ENCODE results near the gene USP22. TPM values are rescaled to one million over a fixed set of nuclear protein-coding genes. Genes with fewer than 3 reads are reported as not detected.

USP22 gene
- total and polyA plus RNA-seq, 8 donors, result 22.7 to 102 (median 75.5) TPM

GRCh38 chr17:21041741-21042457 lies 912 bp downstream of the USP22 start:
- intact Hi-C loops (cut with DNase I), result no loop called here
- Histone ChIP-seq H3K27ac (peak overlapping the region; percentile 92 to 100 (median 99)), H3K4me3 (peak overlapping the region; percentile 89 to 100 (median 94)), H3K4me1 (peaks cover 2 to 32% (median 16%) of the 10 kb centered on the region in 3 donors), H3K9me3 (no peaks in the 10 kb centered on the region), H3K27me3 (no peaks in the 10 kb centered on the region), H3K36me3 (no peaks in the 10 kb centered on the region)
- FAIRE-seq, result no peak
- peak; percentile 49 to 63 (median 62) for ATAC-seq
- WGBS, 2 donors, result 1 to 2% methylated on average over 31 to 47 of the region's 47 CpGs
- peak; percentile 80 to 93 (median 84) for DNase-seq
- no peak for TF ChIP-seq CTCF (IDR thresholded peaks at IDR 0.05)

- ATAC-seq (no peak), FAIRE-seq (no peak), DNase-seq (no peak)
- WGBS, 2 donors, result 13 to 15% methylated on average over 6 of the region's 6 CpGs
- Histone ChIP-seq H3K27me3 (no peaks in the 10 kb centered on the region), H3K4me3 (peak overlapping the region in 2 of 4 donors; percentile 93 to 96), H3K27ac (peak overlapping the region in 1 of 4 donors; percentile 9), H3K4me1 (peaks cover 7 to 47% (median 22%) of the 10 kb centered on the region in 3 donors), H3K9me3 (no peaks in the 10 kb centered on the region), H3K36me3 (no peaks in the 10 kb centered on the region)
- TF ChIP-seq CTCF (IDR thresholded peaks at IDR 0.05), result peak in 1 of 4 donors; percentile 18
- intact Hi-C loops (cut with DNase I), result loop anchor here in 1 of 3 donors (5.0 kb wide), 1 partner anchor 43 kb away; no protein-coding TSS in a partner anchor
These were observed 2.8 kb downstream of the USP22 start for GRCh38 chr17:21039839-21040575.

- Histone ChIP-seq H3K9me3 (no peaks in the 10 kb centered on the region), H3K36me3 (no peaks in the 10 kb centered on the region), H3K27ac (no peak overlapping the region), H3K4me3 (no peak overlapping the region), H3K4me1 (peaks cover 7 to 68% (median 30%) of the 10 kb centered on the region in 3 donors), H3K27me3 (no peaks in the 10 kb centered on the region)
- DNase-seq, result no peak
- no peak for FAIRE-seq
- intact Hi-C loops (cut with DNase I), result loop anchor here in 1 of 3 donors (5.0 kb wide), 1 partner anchor 40 kb away; no protein-coding TSS in a partner anchor
- WGBS, 2 donors, result 32 to 42% methylated on average over 8 of the region's 8 CpGs
- no peak for TF ChIP-seq CTCF (IDR thresholded peaks at IDR 0.05)
- ATAC-seq, result no peak
These were observed 5.6 kb downstream of the USP22 start for GRCh38 chr17:21037117-21037803.

GRCh38 chr17:21036361-21036881 lies 6.4 kb downstream of the USP22 start:
- intact Hi-C loops (cut with DNase I), result loop anchor here in 1 of 3 donors (5.0 kb wide), 1 partner anchor 39 kb away; no protein-coding TSS in a partner anchor
- no peaks in the 10 kb centered on the region for H3K27me3 ChIP-seq
- peaks cover 7 to 75% (median 30%) of the 10 kb centered on the region in 3 donors for H3K4me1 ChIP-seq
- ATAC-seq (no peak), DNase-seq (no peak), FAIRE-seq (no peak)
- H3K27ac ChIP-seq, result no peak overlapping the region
- 60 to 68% methylated on average over 4 of the region's 4 CpGs for WGBS, 2 donors
- no peak overlapping the region for H3K4me3 ChIP-seq
- no peaks in the 10 kb centered on the region for H3K36me3 ChIP-seq
- no peak for TF ChIP-seq CTCF (IDR thresholded peaks at IDR 0.05)
- H3K9me3 ChIP-seq, result no peaks in the 10 kb centered on the region

Data from pancreas (tissue), 10 donors.